Coronary artery (tissue), 2 donors: ENCODE data around the gene MFAP2.
A peak's percentile ranks its signal among the peaks of the same experiment; 100 is the strongest.

Source experiments
- DNase-seq: peaks from one replicate; pipeline ENCODE4 v3.0.0-alpha.2; 2017; ENCODE audit warnings: low spot score
- H3K27ac ChIP-seq, 2 donors: fragments of 200-600 bp; sonication (generic); one replicate each; pipeline ENCODE4 v1.5.1; 2016 to 2019
- H3K4me3 ChIP-seq: fragments of 200-600 bp; sonication (generic); 2 replicates; pipeline ENCODE4 v1.5.1; 2016; ENCODE audit warnings: mild to moderate bottlenecking, moderate library complexity
- TF ChIP-seq, protein P1 (sequence below): fragments of 200-600 bp; sonication (generic); IDR thresholded peaks from one replicate; pipeline ENCODE4 v1.5.1; 2019; ENCODE audit warnings: antibody characterized with exemption

MFAP2 gene

DNA sequence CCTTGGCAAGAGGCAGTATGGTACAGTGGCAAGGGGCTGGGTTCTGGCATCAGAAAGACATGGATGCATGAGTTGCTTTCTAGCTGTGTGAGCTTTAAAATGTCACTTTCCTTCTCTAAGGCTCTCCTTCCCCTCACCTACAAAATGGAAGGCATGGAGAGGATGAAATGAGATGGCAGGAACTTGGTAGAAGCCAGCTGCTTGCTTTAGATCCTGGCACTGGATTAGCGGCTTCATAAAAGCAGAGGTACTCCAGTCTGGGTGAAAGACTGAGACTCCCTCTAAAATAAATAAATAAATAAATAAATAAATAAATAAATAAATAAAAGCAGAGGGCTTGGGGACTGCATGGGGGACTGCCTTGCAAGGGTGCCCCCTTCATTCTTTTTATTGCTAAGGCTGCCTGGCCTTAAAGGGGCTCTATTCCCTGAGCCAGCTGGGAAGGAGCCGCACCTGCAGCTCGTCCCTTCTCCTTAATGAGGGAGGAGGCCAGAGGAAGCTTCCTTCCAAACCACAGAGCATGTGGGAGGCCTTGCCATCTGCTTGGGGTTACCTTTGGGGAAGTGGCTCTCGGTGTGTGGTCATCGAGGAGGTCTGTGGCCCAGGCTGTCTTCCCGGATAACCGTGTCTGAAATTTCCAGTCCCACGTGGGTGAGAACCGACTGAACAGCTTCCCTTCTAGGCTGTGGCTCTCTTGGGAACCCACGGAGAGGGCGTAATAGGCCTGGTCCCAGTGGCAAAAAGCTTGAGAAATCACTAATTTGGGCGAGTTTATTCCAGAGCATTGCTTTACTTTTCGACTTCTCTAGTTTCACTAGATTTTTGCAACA is 33.3 kb upstream of the MFAP2 start:
- no peak overlapping the region for H3K4me3 ChIP-seq
- TF ChIP-seq, protein P1, sequence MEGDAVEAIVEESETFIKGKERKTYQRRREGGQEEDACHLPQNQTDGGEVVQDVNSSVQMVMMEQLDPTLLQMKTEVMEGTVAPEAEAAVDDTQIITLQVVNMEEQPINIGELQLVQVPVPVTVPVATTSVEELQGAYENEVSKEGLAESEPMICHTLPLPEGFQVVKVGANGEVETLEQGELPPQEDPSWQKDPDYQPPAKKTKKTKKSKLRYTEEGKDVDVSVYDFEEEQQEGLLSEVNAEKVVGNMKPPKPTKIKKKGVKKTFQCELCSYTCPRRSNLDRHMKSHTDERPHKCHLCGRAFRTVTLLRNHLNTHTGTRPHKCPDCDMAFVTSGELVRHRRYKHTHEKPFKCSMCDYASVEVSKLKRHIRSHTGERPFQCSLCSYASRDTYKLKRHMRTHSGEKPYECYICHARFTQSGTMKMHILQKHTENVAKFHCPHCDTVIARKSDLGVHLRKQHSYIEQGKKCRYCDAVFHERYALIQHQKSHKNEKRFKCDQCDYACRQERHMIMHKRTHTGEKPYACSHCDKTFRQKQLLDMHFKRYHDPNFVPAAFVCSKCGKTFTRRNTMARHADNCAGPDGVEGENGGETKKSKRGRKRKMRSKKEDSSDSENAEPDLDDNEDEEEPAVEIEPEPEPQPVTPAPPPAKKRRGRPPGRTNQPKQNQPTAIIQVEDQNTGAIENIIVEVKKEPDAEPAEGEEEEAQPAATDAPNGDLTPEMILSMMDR: no peak
- H3K27ac ChIP-seq: no peak overlapping the region
- DNase-seq: no peak

DNA sequence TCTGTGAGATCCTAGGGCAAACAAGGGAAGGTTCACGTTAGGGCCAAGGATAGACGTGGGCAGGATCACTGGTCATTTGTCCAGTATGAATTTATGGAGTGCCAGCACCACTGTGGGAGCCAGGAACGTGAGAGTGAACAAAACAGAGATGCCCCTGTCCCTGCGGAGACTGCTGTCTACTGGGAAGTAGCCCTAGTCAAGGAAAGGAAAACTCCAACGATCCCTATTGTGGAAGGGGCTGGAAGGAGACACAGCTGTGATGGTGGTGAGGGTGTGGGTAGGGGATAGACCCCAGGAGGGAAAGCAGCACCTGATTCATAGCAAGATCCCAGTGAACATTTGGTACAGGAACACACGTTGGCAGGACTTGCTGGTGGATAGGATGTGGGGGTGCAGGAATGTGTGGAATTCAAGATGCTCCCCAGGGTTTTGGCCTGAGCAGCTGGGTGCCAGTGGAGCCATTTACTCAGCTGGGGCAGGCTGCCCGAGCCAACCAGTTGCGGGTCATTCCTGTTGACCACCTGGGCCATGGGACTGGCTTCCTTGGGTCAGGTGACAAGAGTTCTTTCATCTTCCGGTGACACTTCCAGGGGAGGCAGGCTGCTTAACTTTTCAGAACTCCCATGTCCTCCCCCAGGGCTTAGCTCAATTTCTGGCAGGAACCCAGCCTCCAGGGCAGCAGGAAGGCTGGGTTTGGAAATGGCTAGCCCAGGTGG is 32.5 kb upstream of the MFAP2 start:
- H3K4me3 ChIP-seq: no peak overlapping the region
- H3K27ac ChIP-seq: no peak overlapping the region
- no peak for DNase-seq
- TF ChIP-seq, protein P1: no peak

DNA sequence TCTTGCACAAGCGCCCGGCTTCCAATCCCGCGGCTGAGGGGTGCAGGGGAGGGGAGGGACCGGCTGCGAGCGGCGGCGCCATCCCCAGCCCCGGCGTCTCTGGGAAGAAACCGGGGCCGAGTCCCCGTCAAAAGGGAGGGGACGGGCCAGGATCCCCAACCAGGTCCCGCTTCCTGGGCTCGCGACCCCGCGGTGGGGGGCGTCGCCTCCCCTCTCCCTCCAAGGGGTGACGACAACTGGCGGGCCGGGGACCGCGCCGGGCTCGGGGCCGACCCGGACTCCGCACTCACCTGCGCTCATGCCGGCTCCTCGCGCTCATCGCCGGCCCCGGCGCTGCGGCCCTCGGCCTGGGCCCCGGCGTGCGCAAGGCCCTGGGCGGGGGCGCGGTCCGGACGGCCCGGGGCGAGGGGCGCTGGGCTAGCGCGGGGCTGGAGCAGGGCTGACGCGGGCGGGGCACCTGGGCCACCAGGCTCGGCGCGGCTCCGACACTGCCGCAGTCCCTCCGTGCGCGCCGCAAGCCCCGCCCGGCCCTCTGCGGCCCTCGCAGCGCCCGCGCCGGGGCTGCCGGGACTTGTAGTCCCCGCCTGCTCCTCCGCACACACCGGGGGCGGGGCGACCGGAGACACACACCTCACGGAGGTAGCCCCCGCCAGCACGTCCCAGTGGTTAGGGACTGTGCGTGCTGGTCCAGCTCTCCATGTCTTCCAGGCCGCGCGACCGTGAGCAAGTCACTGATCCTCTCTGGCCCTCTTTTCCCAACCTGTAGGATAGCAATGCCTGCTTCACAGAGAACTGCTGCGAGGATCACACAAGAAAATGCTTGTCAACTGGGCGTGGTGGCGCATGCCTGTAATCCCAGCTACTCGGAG is 31.3 kb upstream of the MFAP2 start, which contains the start of gene ATP13A2:
Gene ATP13A2 (minus strand): TSS at position 490 of the 869 bp plus-strand sequence. CDS start 190 bp downstream, at position 300.
- H3K27ac ChIP-seq: peak within 1 kb of the TSS; percentile 7 to 72
- DNase-seq: no peak
- TF ChIP-seq, protein P1: no peak
- peak within 1 kb of the TSS; percentile 94 for H3K4me3 ChIP-seq

DNA sequence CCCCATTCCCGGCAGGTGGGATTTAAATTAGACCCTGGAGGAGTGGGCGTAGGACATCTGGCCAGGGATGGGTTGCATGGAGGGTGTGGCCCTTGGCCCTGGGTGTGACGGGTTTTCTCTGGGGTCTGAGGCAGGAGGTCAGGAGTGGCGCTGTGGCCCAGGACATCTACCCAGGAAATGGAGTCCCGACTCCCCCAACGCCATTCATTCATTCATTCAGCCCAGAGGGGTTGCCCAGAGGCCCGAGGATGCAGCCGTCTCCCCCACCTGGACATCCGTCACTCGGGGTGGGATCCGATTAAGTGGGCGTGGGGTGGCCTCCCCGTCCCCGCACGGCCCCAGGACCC is 30.6 kb upstream of the MFAP2 start:
- TF ChIP-seq, protein P1: no peak
- H3K27ac ChIP-seq: peak overlapping the region; percentile 7 to 72
- DNase-seq: no peak
- peak overlapping the region; percentile 94 for H3K4me3 ChIP-seq

DNA sequence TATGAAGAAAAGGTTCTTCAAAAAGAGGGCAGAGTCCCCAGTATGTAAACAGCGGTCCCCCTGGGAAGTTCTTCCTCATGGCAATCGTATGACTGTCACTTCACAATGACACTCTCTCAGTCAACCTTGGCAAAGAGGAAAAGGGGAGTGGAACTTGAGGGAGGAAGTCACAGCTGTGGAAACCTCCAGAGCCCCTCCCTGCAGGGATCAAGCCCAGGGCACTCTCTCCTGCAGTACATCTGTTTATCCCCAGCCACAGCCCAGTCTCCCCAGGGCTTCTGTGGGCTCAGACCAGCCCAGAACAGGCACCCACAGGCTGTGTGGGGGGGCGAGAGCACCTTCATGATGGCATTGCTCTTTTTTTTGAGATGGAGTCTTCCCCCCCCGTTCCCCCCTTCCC is 29.3 kb upstream of the MFAP2 start:
- no peak overlapping the region for H3K4me3 ChIP-seq
- TF ChIP-seq, protein P1: no peak
- no peak overlapping the region for H3K27ac ChIP-seq
- no peak for DNase-seq

DNA sequence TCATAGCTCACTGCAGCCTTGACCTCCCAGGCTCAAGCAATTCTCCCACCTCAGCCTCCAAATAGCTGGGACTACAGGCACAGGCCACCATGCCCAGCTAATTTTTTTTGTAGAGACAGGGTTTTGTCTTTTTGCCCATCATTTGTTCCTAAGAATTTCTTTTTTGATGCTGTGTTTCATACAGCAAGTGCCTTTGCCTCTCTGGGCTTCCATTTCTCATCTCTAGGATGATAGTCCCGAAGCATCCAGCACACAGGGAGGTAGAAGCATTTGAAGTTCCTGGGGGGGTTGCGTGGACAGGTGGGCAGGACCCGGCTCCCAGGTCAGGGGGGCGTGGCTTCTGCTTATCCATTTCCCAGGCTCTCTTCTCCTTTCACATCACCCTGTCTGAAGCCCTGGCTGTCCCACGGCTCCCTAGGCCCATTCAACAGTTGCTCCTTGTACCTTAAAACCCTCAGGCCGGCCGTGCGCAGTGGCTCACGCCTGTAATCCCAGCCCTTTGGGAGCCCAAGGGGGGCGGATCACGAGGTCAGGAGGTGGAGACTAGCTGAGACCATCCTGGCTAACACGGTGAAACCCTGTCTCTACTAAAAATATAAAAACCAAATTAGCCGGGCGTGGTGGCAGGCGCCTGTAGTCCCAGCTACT is 27.9 kb upstream of the MFAP2 start:
- TF ChIP-seq, protein P1: no peak
- Histone ChIP-seq H3K4me3 (no peak overlapping the region), H3K27ac (no peak overlapping the region)
- DNase-seq: no peak
